ENCODE measurements around the gene SLFN12L.
"Not testable (repeated sequence)": the region's sequence is repeated elsewhere in the genome, so short reads cannot be mapped to it uniquely, and the experiment has no call there.

SLFN12L gene

DNA sequence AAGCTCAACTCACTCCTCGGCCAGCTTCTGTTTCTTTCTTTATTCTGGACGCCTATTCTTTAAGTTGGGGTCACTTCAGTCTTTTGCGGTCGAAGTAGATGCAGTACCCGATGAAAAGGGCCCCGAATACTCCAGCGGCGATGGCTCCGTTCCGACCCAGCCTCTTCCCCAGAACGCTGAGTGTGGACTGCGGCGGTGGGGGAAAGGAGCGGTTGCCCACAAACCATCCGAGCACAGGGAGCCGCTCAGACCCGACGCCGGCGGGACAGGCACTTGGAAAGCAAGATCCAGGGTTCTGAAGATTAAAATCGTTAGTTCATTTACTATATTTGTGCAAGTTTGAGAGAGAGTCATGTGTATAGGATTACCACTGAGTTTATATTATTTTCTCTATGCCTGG is 22.5 kb downstream of the SLFN12L start:
- TF ChIP-seq, protein P1, sequence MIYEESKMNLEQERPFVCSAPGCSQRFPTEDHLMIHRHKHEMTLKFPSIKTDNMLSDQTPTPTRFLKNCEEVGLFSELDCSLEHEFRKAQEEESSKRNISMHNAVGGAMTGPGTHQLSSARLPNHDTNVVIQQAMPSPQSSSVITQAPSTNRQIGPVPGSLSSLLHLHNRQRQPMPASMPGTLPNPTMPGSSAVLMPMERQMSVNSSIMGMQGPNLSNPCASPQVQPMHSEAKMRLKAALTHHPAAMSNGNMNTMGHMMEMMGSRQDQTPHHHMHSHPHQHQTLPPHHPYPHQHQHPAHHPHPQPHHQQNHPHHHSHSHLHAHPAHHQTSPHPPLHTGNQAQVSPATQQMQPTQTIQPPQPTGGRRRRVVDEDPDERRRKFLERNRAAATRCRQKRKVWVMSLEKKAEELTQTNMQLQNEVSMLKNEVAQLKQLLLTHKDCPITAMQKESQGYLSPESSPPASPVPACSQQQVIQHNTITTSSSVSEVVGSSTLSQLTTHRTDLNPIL (CRISPR knock-in tag; IDR thresholded peaks at IDR 0.05; ENCODE audit: low read depth), result no peak
- TF ChIP-seq TCF4 (CRISPR knock-in tag; IDR thresholded peaks at IDR 0.05; ENCODE audit: borderline replicate concordance), result no peak
- no peak for ATAC-seq

DNA sequence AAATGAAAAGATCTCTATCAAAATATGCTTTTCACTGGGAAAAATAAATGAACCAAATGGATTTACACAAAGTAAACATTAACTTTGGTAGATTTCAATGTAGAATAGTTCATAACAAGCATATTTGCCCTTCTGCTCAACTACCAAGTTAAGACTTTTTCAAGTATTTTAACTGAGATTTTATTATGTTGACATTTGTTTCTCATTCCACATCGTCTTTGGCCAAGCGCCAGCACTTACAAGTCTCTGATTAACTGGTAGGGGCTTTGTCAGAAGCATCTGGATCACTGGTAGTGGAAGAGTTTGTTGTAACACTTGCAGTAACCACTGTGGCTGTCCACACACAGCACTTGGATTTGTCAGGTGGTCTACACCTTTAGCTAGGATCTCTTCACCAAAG is 22.9 kb downstream of the SLFN12L start:
- TF ChIP-seq ZNF565 (CRISPR knock-in tag; conservative IDR thresholded peaks at IDR 0.05; ENCODE audit: low read depth), result no peak
- TF ChIP-seq, protein P1 (CRISPR knock-in tag; IDR thresholded peaks at IDR 0.05; ENCODE audit: low read depth), result no peak
- TF ChIP-seq SNAI2 (CRISPR knock-in tag; IDR thresholded peaks at IDR 0.05), result no peak
- ATAC-seq, result no peak

DNA sequence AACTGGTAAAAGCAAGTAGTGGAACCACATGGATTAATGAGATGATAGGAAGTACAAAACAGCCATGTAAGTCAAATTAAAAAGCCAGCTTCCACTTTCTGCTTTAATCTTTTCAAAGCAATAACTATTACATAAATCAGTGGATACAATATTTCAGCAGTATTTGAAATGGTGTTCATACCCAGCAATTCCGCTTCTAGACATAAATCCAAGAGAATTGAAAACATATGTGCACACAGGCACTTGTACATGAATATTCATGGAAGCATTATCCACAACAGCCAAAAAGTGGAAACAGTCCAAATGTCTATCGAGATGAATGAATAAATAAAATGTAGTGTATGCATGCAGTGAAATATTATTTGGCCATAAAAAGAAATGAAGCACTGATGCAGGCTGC is 27.4 kb downstream of the SLFN12L start:
- no peak for TF ChIP-seq ZNF8 (CRISPR knock-in tag; IDR thresholded peaks at IDR 0.05)
- TF ChIP-seq, protein P2, sequence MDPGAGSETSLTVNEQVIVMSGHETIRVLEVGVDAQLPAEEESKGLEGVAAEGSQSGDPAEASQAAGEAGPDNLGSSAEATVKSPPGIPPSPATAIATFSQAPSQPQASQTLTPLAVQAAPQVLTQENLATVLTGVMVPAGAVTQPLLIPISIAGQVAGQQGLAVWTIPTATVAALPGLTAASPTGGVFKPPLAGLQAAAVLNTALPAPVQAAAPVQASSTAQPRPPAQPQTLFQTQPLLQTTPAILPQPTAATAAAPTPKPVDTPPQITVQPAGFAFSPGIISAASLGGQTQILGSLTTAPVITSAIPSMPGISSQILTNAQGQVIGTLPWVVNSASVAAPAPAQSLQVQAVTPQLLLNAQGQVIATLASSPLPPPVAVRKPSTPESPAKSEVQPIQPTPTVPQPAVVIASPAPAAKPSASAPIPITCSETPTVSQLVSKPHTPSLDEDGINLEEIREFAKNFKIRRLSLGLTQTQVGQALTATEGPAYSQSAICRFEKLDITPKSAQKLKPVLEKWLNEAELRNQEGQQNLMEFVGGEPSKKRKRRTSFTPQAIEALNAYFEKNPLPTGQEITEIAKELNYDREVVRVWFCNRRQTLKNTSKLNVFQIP (CRISPR knock-in tag; IDR thresholded peaks at IDR 0.05; ENCODE audit: borderline replicate concordance, low read depth), result no peak
- TF ChIP-seq ISL1 (CRISPR knock-in tag; IDR thresholded peaks at IDR 0.05), result no peak
- TF ChIP-seq, protein P3, sequence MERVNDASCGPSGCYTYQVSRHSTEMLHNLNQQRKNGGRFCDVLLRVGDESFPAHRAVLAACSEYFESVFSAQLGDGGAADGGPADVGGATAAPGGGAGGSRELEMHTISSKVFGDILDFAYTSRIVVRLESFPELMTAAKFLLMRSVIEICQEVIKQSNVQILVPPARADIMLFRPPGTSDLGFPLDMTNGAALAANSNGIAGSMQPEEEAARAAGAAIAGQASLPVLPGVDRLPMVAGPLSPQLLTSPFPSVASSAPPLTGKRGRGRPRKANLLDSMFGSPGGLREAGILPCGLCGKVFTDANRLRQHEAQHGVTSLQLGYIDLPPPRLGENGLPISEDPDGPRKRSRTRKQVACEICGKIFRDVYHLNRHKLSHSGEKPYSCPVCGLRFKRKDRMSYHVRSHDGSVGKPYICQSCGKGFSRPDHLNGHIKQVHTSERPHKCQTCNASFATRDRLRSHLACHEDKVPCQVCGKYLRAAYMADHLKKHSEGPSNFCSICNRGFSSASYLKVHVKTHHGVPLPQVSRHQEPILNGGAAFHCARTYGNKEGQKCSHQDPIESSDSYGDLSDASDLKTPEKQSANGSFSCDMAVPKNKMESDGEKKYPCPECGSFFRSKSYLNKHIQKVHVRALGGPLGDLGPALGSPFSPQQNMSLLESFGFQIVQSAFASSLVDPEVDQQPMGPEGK (CRISPR knock-in tag; IDR thresholded peaks at IDR 0.05; ENCODE audit: borderline replicate concordance), result no peak
- no peak for TF ChIP-seq ESRRG (CRISPR knock-in tag; IDR thresholded peaks at IDR 0.05)
- no peak for TF ChIP-seq BACH2 (CRISPR knock-in tag; IDR thresholded peaks at IDR 0.05; ENCODE audit: borderline replicate concordance)
- no peak for TF ChIP-seq ZNF70 (CRISPR knock-in tag; IDR thresholded peaks at IDR 0.05)
- no peak for TF ChIP-seq ZFP30 (CRISPR knock-in tag; IDR thresholded peaks at IDR 0.05)
- TF ChIP-seq ZNF565 (CRISPR knock-in tag; conservative IDR thresholded peaks at IDR 0.05; ENCODE audit: low read depth), result no peak
- TF ChIP-seq TCF4 (CRISPR knock-in tag; IDR thresholded peaks at IDR 0.05; ENCODE audit: borderline replicate concordance), result no peak
- no peak for TF ChIP-seq ARNTL (CRISPR knock-in tag; IDR thresholded peaks at IDR 0.05; ENCODE audit: borderline replicate concordance, low read depth)
- TF ChIP-seq TOX (CRISPR knock-in tag; IDR thresholded peaks at IDR 0.05; ENCODE audit: borderline replicate concordance), result no peak
- TF ChIP-seq SNAI2 (CRISPR knock-in tag; IDR thresholded peaks at IDR 0.05), result no peak
- no peak for TF ChIP-seq GLIS3 (CRISPR knock-in tag; IDR thresholded peaks at IDR 0.05)
- TF ChIP-seq, protein P1 (CRISPR knock-in tag; IDR thresholded peaks at IDR 0.05; ENCODE audit: low read depth), result no peak
- no peak for ATAC-seq

DNA sequence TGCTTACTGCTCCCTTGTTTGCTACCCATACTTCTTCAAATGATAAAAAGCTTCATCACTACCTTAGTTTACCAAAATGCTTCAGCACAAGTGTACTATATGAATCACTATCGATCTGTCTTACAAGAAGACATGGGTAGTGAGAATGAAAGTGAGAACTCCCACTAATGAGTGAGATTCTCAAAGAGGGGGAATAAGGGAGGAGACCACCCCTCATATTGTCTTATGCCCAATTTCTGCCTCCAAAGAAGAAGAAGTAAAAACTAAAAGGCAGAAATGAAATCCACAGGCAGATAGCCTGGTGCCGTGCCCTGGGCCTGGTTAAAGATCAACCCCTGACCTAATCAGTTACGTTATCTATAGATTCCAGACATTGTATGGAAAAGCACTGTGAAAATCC is 29.8 kb downstream of the SLFN12L start:
- ATAC-seq, result not testable (repeated sequence)

DNA sequence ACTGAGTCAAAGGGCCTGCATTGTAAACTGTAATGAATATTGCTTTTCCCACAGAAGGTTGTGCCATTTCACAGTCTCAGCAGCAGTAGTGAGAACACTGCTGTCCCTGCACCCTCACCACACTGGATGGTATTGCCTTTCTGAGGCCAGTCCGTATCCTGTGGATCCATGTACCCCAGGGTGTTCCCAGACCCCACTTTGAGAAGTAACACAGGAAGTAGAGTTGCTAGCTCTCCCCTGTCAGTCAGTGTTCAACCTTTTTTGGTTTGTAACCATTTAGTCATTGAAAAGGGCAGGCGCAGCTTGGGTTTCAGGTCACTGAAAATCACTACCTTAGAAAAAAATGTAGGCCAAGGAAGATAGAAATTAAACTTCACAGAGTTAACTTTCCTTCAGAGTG is 37.9 kb downstream of the SLFN12L start:
- ATAC-seq, result no peak
- no peak for TF ChIP-seq ARNTL (CRISPR knock-in tag; IDR thresholded peaks at IDR 0.05; ENCODE audit: borderline replicate concordance, low read depth)
- TF ChIP-seq TOX (CRISPR knock-in tag; IDR thresholded peaks at IDR 0.05; ENCODE audit: borderline replicate concordance), result no peak
- TF ChIP-seq, protein P3 (CRISPR knock-in tag; IDR thresholded peaks at IDR 0.05; ENCODE audit: borderline replicate concordance), result no peak
- no peak for TF ChIP-seq ZC3H10 (CRISPR knock-in tag; IDR thresholded peaks at IDR 0.05)
- no peak for TF ChIP-seq ZFP3 (CRISPR knock-in tag; IDR thresholded peaks at IDR 0.05)
- TF ChIP-seq, protein P2 (CRISPR knock-in tag; IDR thresholded peaks at IDR 0.05; ENCODE audit: borderline replicate concordance, low read depth), result no peak
- no peak for TF ChIP-seq TCF4 (CRISPR knock-in tag; IDR thresholded peaks at IDR 0.05; ENCODE audit: borderline replicate concordance)
- TF ChIP-seq BACH2 (CRISPR knock-in tag; IDR thresholded peaks at IDR 0.05; ENCODE audit: borderline replicate concordance), result no peak
- TF ChIP-seq SNAI2 (CRISPR knock-in tag; IDR thresholded peaks at IDR 0.05), result no peak
